HCT116 (cell line): ENCODE results near the gene PDIA2.

Experiments
- ELF1 ChIP-seq: IDR thresholded peaks from 2 replicates; pipeline ENCODE4 v1.6.1; 2012; ENCODE audit warnings: low read depth, borderline replicate concordance
- EZH2 ChIP-seq: fragments of 200-600 bp; sonication (generic); IDR thresholded peaks from 2 replicates; pipeline ENCODE4 v1.6.1; 2017; ENCODE audit warnings: antibody characterized with exemption, mixed run types
- JUND ChIP-seq: IDR thresholded peaks from 2 replicates; pipeline ENCODE4 v1.6.1; 2012
- POLR2A ChIP-seq: IDR thresholded peaks from 2 replicates; pipeline ENCODE4 v1.7.0; 2011; ENCODE audit warnings: borderline replicate concordance; ENCODE audit not compliant: insufficient read depth, insufficient read length; ENCODE audit errors: extremely low read depth
- POLR2AphosphoS5 ChIP-seq: IDR thresholded peaks from 2 replicates; pipeline ENCODE4 v1.6.1; 2011; ENCODE audit warnings: mild to moderate bottlenecking, low read depth, low read length, moderate library complexity
- RAD21 ChIP-seq: IDR thresholded peaks from 2 replicates; pipeline ENCODE4 v1.6.1; 2012; ENCODE audit warnings: low read depth, mild to moderate bottlenecking
- SRF ChIP-seq: IDR thresholded peaks from 2 replicates; pipeline ENCODE4 v1.6.1; 2012; ENCODE audit warnings: low read depth
- TCF7L2 ChIP-seq: IDR thresholded peaks from 2 replicates; pipeline ENCODE4 v1.7.0; 2011; ENCODE audit warnings: borderline replicate concordance, inconsistent platforms; ENCODE audit not compliant: insufficient read depth, insufficient read length; ENCODE audit errors: extremely low read depth
- YY1 ChIP-seq: IDR thresholded peaks from 2 replicates; pipeline ENCODE4 v1.6.1; 2011; ENCODE audit warnings: low read length, low read depth, moderate library complexity, mild to moderate bottlenecking; ENCODE audit not compliant: insufficient replicate concordance; ENCODE audit errors: extremely low read depth
- ZNF274 ChIP-seq: fragments of 200-500 bp; sonication (Bioruptor generic); IDR thresholded peaks from 2 replicates; pipeline ENCODE4 v1.6.1; 2014; ENCODE audit warnings: mild to moderate bottlenecking, low read depth, low read length, inconsistent platforms
- TF ChIP-seq, protein P1 (sequence below), 3 experiments: fragments of 200-600 bp in 1 of 3; sonication (generic) in 1 of 3; IDR thresholded peaks in 2 of 3; conservative IDR thresholded peaks in 1 of 3; 2 replicates each; pipeline ENCODE4 v1.5.1; 2012 to 2017; ENCODE audit warnings: low read depth in 2 of 3, low read length in 2 of 3, antibody characterized with exemption in 1 of 3, borderline replicate concordance in 1 of 3, control low read depth in 1 of 3, mild to moderate bottlenecking in 1 of 3, mixed read lengths in 1 of 3, mixed run types in 1 of 3, moderate library complexity in 1 of 3; ENCODE audit not compliant: insufficient read depth in 1 of 3
- TF ChIP-seq, protein P2 (sequence below): IDR thresholded peaks from 2 replicates; pipeline ENCODE4 v1.6.1; 2011; ENCODE audit warnings: mild to moderate bottlenecking, low read length, moderate library complexity; ENCODE audit not compliant: insufficient replicate concordance; ENCODE audit errors: extremely low read depth
- TF ChIP-seq, protein P3 (sequence below): IDR thresholded peaks from 2 replicates; pipeline ENCODE4 v1.6.1; 2012; ENCODE audit warnings: low read depth

DNA sequence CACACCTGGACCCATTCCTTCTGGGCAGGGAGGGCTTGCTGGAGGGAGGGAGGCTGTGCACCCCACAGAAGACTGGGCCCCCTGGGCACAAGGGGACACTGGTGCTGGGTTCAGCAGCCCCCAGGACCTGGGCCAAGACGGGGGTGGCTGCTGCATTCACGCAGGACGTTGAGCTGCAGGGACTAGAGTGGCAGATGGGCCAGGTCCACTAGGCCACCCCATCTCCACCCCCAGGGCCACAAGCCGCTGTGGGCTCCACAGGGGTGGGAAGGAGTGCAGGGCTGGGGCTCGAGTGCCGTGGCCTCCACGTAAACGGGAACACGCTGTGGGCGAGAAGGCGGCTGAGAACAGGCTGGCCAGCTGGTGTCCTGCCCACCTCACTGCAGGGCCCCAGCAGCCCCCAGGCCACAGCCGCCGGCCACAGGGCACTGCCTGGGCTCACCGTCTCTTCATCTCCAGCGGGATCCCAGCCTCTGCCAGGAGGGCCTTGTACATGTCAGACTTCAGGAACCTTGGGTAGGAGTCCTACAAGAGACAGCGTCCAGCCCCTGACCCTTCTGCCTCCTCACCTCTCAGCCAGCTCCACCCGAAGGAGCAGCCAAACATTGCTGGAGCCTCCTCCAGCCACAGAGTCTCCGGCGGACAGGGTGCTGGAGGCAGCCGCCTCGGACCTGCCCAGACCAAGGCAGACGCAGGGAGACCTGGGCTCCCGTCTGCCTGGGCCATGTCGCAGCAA lies 13.7 kb upstream of the PDIA2 start:
- TF ChIP-seq, protein P1, sequence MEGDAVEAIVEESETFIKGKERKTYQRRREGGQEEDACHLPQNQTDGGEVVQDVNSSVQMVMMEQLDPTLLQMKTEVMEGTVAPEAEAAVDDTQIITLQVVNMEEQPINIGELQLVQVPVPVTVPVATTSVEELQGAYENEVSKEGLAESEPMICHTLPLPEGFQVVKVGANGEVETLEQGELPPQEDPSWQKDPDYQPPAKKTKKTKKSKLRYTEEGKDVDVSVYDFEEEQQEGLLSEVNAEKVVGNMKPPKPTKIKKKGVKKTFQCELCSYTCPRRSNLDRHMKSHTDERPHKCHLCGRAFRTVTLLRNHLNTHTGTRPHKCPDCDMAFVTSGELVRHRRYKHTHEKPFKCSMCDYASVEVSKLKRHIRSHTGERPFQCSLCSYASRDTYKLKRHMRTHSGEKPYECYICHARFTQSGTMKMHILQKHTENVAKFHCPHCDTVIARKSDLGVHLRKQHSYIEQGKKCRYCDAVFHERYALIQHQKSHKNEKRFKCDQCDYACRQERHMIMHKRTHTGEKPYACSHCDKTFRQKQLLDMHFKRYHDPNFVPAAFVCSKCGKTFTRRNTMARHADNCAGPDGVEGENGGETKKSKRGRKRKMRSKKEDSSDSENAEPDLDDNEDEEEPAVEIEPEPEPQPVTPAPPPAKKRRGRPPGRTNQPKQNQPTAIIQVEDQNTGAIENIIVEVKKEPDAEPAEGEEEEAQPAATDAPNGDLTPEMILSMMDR (IDR thresholded peaks at IDR 0.05 in 2 of 3, conservative IDR thresholded peaks at IDR 0.05 in 1 of 3; ENCODE audit: borderline replicate concordance in 1 of 3, insufficient read depth in 1 of 3, low read depth in 2 of 3, low read length in 2 of 3), result no peak
- no peak for TF ChIP-seq EZH2
- TF ChIP-seq RAD21, result no peak
- TF ChIP-seq ELF1, result no peak
- no peak for TF ChIP-seq JUND
- TF ChIP-seq POLR2A, result no peak
- TF ChIP-seq POLR2AphosphoS5, result no peak
- TF ChIP-seq ZNF274, result no peak
- TF ChIP-seq, protein P2, sequence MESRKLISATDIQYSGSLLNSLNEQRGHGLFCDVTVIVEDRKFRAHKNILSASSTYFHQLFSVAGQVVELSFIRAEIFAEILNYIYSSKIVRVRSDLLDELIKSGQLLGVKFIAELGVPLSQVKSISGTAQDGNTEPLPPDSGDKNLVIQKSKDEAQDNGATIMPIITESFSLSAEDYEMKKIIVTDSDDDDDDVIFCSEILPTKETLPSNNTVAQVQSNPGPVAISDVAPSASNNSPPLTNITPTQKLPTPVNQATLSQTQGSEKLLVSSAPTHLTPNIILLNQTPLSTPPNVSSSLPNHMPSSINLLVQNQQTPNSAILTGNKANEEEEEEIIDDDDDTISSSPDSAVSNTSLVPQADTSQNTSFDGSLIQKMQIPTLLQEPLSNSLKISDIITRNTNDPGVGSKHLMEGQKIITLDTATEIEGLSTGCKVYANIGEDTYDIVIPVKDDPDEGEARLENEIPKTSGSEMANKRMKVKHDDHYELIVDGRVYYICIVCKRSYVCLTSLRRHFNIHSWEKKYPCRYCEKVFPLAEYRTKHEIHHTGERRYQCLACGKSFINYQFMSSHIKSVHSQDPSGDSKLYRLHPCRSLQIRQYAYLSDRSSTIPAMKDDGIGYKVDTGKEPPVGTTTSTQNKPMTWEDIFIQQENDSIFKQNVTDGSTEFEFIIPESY, result no peak
- TF ChIP-seq SRF, result no peak
- TF ChIP-seq, protein P3, sequence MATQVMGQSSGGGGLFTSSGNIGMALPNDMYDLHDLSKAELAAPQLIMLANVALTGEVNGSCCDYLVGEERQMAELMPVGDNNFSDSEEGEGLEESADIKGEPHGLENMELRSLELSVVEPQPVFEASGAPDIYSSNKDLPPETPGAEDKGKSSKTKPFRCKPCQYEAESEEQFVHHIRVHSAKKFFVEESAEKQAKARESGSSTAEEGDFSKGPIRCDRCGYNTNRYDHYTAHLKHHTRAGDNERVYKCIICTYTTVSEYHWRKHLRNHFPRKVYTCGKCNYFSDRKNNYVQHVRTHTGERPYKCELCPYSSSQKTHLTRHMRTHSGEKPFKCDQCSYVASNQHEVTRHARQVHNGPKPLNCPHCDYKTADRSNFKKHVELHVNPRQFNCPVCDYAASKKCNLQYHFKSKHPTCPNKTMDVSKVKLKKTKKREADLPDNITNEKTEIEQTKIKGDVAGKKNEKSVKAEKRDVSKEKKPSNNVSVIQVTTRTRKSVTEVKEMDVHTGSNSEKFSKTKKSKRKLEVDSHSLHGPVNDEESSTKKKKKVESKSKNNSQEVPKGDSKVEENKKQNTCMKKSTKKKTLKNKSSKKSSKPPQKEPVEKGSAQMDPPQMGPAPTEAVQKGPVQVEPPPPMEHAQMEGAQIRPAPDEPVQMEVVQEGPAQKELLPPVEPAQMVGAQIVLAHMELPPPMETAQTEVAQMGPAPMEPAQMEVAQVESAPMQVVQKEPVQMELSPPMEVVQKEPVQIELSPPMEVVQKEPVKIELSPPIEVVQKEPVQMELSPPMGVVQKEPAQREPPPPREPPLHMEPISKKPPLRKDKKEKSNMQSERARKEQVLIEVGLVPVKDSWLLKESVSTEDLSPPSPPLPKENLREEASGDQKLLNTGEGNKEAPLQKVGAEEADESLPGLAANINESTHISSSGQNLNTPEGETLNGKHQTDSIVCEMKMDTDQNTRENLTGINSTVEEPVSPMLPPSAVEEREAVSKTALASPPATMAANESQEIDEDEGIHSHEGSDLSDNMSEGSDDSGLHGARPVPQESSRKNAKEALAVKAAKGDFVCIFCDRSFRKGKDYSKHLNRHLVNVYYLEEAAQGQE, result no peak
- no peak for TF ChIP-seq TCF7L2
- no peak for TF ChIP-seq YY1
